GM20000 (cell line): ENCODE results near the gene B9D1.

Experiments
- DNase-seq: peaks from one replicate; pipeline ENCODE4 v3.0.0; 2012; ENCODE audit warnings: low spot score
- CTCF ChIP-seq: IDR thresholded peaks from 2 replicates; pipeline ENCODE4 v1.5.1; 2012; ENCODE audit warnings: mild to moderate bottlenecking, control low read depth; ENCODE audit errors: extremely low read depth, missing control alignments

Gene B9D1

GRCh38 chr17:19313746-19314651, 48.5 kb downstream of the B9D1 start:
- DNase-seq = no peak
- TF ChIP-seq CTCF = no peak

- no peak for TF ChIP-seq CTCF
- no peak for DNase-seq
Observed at GRCh38 chr17:19313066-19313745, 49.3 kb downstream of the B9D1 start.

DNA sequence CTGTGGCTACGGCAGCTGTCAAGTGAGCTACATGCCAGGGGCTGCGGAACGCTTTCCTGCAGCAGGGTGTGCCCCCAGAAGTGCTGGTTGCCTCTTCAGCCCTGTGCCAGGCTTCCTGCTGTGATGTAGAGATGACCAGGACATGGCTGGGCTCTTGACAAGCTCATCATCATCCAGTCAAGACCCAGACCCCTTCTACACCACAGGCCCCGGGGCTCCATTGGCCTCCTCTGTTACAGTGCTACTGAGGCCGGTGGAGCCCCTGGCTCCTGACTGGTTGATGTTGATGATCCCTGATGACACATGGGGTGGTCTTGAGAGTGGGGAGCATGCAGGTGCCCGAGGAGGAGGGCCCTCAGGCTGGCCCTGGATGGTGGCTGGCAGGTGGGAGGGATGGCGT, 50.1 kb downstream of the B9D1 start:
- no peak for TF ChIP-seq CTCF
- DNase-seq = no peak

DNA sequence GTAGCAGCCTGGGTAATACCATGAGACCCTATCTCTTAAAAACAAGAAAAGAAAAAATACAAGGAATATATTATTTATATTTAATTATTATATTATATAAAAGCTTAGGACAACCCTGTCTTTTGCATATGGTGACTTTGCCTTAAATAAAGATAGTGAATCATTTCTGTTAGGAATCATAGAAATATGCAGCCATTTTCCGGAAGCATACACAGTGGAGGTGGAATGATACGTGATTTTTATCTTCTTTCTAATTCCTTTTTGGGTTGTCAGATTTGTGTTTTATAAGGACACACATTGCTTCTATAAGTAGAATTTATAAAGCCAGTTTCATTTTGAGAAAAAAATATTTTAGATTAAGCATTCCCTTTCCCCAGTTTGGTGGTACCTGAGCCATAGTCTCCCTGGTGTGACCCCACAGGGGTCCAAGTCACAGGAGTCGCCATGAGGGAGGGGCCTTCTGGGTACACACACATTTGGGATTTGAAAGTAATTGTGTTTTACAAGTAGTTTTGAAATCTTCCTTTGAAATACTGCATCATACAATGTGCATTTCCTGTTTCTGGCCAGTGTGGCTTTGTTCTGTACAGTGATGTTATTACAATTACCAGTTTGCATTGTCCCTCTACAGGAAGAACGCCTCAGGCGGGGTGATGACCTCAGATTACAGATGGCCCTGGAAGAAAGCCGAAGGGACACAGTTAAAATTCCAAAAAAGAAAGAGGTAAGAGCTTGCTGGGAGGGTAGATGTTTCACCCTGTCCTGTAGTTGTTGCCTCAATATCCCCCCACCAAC, 50.9 kb downstream of the B9D1 start:
- DNase-seq = no peak
- no peak for TF ChIP-seq CTCF

DNA sequence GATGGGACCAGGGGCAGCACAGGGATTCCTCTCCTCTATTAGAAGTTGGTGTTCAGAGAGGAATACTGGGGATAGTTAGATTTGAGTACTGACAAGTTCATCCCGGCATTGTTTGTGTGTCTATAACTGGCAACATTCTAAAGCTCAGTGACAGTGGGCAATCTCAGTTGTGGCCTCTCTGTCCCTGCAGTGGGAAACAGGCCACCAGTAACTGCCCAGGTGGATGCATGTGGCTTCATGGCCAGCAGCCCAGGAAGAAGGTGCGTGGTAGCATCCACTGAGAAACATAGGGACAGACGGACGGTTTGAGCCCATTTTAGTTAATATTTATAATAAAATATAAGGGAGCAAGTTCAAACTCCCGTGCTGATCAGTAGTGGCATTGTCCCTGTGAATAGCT, 51.5 kb downstream of the B9D1 start:
- DNase-seq = no peak
- no peak for TF ChIP-seq CTCF

DNA sequence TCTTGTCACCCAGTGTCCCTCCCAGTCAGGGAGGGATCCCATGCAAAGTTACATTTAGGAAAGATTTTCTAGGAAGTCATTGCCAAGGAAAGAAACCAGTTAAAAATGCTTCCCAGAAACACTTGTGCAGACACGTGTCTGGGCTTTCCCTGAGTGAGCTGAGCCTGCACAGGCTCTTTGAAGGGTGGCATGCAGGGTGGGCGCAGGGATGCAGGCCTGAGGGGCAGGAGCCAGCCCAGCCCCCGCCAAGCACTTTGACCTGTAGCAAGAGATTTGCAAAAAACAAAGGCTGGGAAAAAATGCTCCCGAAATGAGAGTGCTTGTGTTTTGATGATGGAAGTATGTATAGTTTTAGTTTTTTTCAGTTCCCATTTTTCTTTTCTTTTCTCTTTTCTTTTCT, 52.4 kb downstream of the B9D1 start:
- no peak for DNase-seq
- no peak for TF ChIP-seq CTCF

DNA sequence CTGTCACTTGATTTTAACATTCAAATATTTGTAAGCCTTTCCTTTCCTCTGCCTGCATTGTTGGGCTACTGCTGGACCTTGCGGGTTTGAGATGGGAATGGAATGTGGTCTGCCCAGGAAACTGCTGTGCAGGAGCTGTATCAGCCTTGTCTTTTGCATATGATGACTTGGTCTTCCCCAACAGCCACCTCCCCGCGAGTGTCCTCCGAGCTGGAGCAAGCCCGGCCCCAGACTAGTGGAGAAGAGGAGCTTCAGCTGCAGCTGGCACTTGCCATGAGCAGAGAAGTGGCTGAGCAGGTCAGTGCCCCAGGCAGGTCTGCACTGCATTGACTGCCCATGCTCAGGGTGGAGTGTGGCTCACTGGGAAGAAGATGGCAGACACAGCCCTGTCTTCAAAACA, 52.8 kb downstream of the B9D1 start:
- TF ChIP-seq CTCF = no peak
- DNase-seq = no peak
